ENCODE data around the gene CDKN2B-AS1. TPM values are rescaled to one million over a fixed set of nuclear protein-coding genes. Genes with fewer than 3 reads are reported as not detected.
A peak's percentile ranks its signal among the peaks of the same experiment; 100 is the strongest.

The CDKN2B-AS1 gene
- polyA plus RNA-seq, 1 donor (not counting 4 experiments of a cell fraction or from before 2014, with no cell fraction given), result 1.1 TPM

- Histone ChIP-seq H3K4me1 (ENCODE audit: control insufficient read depth, extremely low read depth, insufficient read depth, low read length) (peaks cover 3% of the 10 kb centered on the region), H3K27me3 (ENCODE audit: control insufficient read depth, extremely low read depth, insufficient read depth, low read length) (no peaks in the 10 kb centered on the region), H3K4me3 (ENCODE audit: control insufficient read depth in 2 of 3, extremely low read depth in 1 of 3, insufficient read depth in 2 of 3, low read depth in 1 of 3, low read length in 3 of 3) (no peak overlapping the region), H3K9ac (ENCODE audit: control insufficient read depth, extremely low read depth, insufficient read depth, low read length) (no peak overlapping the region), H3K79me2 (ENCODE audit: control insufficient read depth, insufficient read depth, low read length) (no peaks in the 10 kb centered on the region), H3K9me3 (ENCODE audit: control insufficient read depth, low read depth, low read length) (no peaks in the 10 kb centered on the region), H3K4me2 (ENCODE audit: control insufficient read depth, extremely low read depth, insufficient read depth, low read depth, low read length) (no peak overlapping the region), H3K9me1 (ENCODE audit: control insufficient read depth, extremely low read depth, insufficient read depth, low read length) (no peaks in the 10 kb centered on the region), H3K36me3 (ENCODE audit: control insufficient read depth in 2 of 2, extremely low read depth in 1 of 2, insufficient read depth in 2 of 2, low read length in 2 of 2) (no peaks in the 10 kb centered on the region), H3K27ac (ENCODE audit: control insufficient read depth, insufficient read depth, low read length) (no peak overlapping the region), H2AFZ (ENCODE audit: control insufficient read depth, low read length) (no peak overlapping the region), H4K20me1 (ENCODE audit: control insufficient read depth, extremely low read depth, insufficient read depth, low read length) (no peaks in the 10 kb centered on the region)
- FAIRE-seq (no peak), DNase-seq (ENCODE audit: low read depth, low spot score) (no peak)
- dilution Hi-C loops (cut with MboI; ENCODE audit: extremely low pct_ligation_motif_present, low sequenced_read_pairs), result no loop called here
- TF ChIP-seq CTCF (optimal IDR thresholded peaks at IDR 0.05 in 1 of 3, IDR thresholded peaks at IDR 0.05 in 1 of 3, conservative IDR thresholded peaks at IDR 0.05 in 1 of 3; ENCODE audit: extremely low read depth in 1 of 3, insufficient read depth in 2 of 3, low read length in 3 of 3), result no peak
Measured at GRCh38 chr9:21984101-21984500, 10.5 kb upstream of the CDKN2B-AS1 start.

GRCh38 chr9:21985964-21986667 lies 8.5 kb upstream of the CDKN2B-AS1 start:
- H3K36me3 ChIP-seq (ENCODE audit: control insufficient read depth in 2 of 2, extremely low read depth in 1 of 2, insufficient read depth in 2 of 2, low read length in 2 of 2), result no peaks in the 10 kb centered on the region
- no peaks in the 10 kb centered on the region for H3K27me3 ChIP-seq (ENCODE audit: control insufficient read depth, extremely low read depth, insufficient read depth, low read length)
- peaks cover 4% of the 10 kb centered on the region for H3K79me2 ChIP-seq (ENCODE audit: control insufficient read depth, insufficient read depth, low read length)
- dilution Hi-C loops (cut with MboI; ENCODE audit: extremely low pct_ligation_motif_present, low sequenced_read_pairs), result no loop called here
- no peak overlapping the region for H3K4me3 ChIP-seq (ENCODE audit: control insufficient read depth in 2 of 3, extremely low read depth in 1 of 3, insufficient read depth in 2 of 3, low read depth in 1 of 3, low read length in 3 of 3)
- no peak overlapping the region for H3K27ac ChIP-seq (ENCODE audit: control insufficient read depth, insufficient read depth, low read length)
- DNase-seq (ENCODE audit: low read depth, low spot score) (no peak), FAIRE-seq (peak; percentile 41)
- H3K9me1 ChIP-seq (ENCODE audit: control insufficient read depth, extremely low read depth, insufficient read depth, low read length), result no peaks in the 10 kb centered on the region
- peaks cover 6% of the 10 kb centered on the region for H3K4me1 ChIP-seq (ENCODE audit: control insufficient read depth, extremely low read depth, insufficient read depth, low read length)
- no peaks in the 10 kb centered on the region for H4K20me1 ChIP-seq (ENCODE audit: control insufficient read depth, extremely low read depth, insufficient read depth, low read length)
- no peaks in the 10 kb centered on the region for H3K9me3 ChIP-seq (ENCODE audit: control insufficient read depth, low read depth, low read length)
- no peak overlapping the region for H3K9ac ChIP-seq (ENCODE audit: control insufficient read depth, extremely low read depth, insufficient read depth, low read length)
- H3K4me2 ChIP-seq (ENCODE audit: control insufficient read depth, extremely low read depth, insufficient read depth, low read depth, low read length), result no peak overlapping the region
- TF ChIP-seq EZH2 (IDR thresholded peaks at IDR 0.05; ENCODE audit: low read length) (no peak), CTCF (optimal IDR thresholded peaks at IDR 0.05 in 1 of 3, IDR thresholded peaks at IDR 0.05 in 1 of 3, conservative IDR thresholded peaks at IDR 0.05 in 1 of 3; ENCODE audit: extremely low read depth in 1 of 3, insufficient read depth in 2 of 3, low read length in 3 of 3) (no peak)
- H2AFZ ChIP-seq (ENCODE audit: control insufficient read depth, low read length), result no peak overlapping the region

Data from keratinocyte (primary cell).